GM12865 (cell line): Measurements from ENCODE around the gene ULK1.

Source experiments
- DNase-seq: peaks from one replicate; pipeline ENCODE4 v3.0.0; 2010; ENCODE audit warnings: low read depth
- H3K4me3 ChIP-seq: 2 replicates; pipeline ENCODE4 v1.5.1; 2011; ENCODE audit warnings: mild to moderate bottlenecking, low read depth, low read length, control low read depth
- TF ChIP-seq, protein P1 (sequence below): IDR thresholded peaks from 2 replicates; pipeline ENCODE4 v1.5.1; 2011; ENCODE audit warnings: low read length, control low read depth, low read depth, inconsistent platforms; ENCODE audit not compliant: insufficient read depth; ENCODE audit errors: missing control alignments

The ULK1 gene

DNA sequence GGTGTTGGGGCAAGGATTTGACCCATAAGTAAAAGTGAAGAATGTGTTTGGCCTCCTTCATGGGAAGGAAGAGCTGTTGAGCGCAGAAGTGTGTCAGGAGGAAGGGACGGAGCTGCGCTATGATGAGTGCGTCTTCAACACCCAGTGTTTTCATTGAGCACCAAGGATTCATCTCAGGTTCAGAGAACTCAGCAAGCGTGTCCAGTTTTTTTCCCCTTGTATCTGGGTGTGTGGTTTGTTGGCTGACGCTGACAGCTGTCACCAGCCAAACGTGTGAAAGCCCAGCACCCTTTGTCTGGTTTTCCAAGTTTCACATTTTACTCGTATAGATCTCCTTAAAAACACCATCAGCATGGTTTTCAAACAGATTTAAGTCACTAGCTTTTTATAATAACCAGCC lies 67.6 kb downstream of the ULK1 start:
- DNase-seq, result no peak
- no peak overlapping the region for H3K4me3 ChIP-seq
- TF ChIP-seq, protein P1, sequence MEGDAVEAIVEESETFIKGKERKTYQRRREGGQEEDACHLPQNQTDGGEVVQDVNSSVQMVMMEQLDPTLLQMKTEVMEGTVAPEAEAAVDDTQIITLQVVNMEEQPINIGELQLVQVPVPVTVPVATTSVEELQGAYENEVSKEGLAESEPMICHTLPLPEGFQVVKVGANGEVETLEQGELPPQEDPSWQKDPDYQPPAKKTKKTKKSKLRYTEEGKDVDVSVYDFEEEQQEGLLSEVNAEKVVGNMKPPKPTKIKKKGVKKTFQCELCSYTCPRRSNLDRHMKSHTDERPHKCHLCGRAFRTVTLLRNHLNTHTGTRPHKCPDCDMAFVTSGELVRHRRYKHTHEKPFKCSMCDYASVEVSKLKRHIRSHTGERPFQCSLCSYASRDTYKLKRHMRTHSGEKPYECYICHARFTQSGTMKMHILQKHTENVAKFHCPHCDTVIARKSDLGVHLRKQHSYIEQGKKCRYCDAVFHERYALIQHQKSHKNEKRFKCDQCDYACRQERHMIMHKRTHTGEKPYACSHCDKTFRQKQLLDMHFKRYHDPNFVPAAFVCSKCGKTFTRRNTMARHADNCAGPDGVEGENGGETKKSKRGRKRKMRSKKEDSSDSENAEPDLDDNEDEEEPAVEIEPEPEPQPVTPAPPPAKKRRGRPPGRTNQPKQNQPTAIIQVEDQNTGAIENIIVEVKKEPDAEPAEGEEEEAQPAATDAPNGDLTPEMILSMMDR, result no peak

DNA sequence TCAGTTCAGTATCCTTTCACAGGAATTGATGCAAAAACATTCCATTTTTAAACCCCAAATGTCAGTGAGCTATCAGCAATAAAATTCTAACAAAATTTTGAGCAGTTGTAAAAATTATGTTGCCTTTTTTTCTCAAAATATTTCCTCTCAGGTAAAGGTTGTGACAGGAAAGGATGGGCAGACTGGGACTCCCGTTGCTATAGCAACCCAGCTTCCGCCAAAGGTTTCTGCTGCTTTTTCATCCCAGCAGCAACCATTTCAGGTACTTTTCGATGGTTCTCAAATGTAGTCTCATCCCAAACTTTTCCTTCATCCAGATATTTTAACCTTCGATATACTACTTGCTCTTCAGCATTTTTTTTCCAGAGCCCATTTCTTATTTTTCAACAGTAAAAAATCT lies 69.0 kb downstream of the ULK1 start:
- TF ChIP-seq, protein P1, result no peak
- no peak for DNase-seq
- no peak overlapping the region for H3K4me3 ChIP-seq

GRCh38 chr12:131965073-131965472 lies 70.7 kb downstream of the ULK1 start:
- no peak for DNase-seq
- TF ChIP-seq, protein P1, result no peak
- no peak overlapping the region for H3K4me3 ChIP-seq

GRCh38 chr12:131971226-131971625 lies 76.8 kb downstream of the ULK1 start:
- TF ChIP-seq, protein P1, result no peak
- no peak overlapping the region for H3K4me3 ChIP-seq
- DNase-seq, result no peak
